ENCODE results near the gene LINGO4.

DNA sequence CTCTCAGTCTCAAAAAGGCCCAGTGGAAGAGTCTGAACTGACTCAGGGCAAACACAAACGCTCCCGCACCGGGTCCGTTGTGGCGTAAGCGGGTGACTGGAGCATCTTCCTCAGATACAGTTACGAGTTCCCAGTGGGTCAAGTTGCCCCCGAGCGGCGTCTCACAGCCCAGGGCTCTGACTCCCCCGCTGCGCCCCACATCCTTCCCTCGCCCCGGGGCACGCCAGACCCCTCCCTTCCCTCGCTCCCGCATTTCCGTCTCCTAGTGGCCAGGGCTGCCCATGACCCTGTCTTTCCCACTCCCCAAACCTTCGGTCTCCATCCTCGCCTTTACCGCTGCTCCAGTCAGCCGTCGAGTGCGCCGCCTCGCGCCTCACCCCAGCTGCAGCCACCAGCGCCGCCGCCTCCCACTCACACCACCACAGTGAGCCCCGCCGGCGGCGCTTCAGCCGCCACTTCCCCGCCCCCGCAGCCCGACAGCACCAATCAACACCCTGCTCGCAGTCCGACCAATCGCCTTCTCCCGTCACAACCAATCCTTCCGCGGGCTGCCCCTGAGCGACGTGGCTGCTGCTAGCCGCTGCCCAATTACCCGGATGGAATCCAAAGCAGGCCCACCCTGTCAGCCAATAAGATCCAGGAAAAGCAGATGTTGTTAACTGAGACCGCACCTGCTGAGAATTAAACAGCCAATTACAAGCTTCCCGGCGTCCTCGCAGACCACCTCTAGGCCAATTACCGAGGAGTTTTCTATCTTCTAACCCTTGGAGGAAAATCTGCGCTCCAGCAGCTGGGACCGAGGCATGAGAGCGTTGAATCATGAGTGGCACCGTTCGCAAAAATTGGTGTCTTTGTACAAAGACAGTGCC is 14.9 kb downstream of the LINGO4 start, which contains the start of gene TDRKH:
- TF ChIP-seq CREM (CRISPR knock-in tag; IDR thresholded peaks at IDR 0.05) (no peak; the same call in 1 of the 2 replicates), SP1 (CRISPR knock-in tag; conservative IDR thresholded peaks at IDR 0.05) (peak; percentile 88)
- TF ChIP-seq, protein P1, sequence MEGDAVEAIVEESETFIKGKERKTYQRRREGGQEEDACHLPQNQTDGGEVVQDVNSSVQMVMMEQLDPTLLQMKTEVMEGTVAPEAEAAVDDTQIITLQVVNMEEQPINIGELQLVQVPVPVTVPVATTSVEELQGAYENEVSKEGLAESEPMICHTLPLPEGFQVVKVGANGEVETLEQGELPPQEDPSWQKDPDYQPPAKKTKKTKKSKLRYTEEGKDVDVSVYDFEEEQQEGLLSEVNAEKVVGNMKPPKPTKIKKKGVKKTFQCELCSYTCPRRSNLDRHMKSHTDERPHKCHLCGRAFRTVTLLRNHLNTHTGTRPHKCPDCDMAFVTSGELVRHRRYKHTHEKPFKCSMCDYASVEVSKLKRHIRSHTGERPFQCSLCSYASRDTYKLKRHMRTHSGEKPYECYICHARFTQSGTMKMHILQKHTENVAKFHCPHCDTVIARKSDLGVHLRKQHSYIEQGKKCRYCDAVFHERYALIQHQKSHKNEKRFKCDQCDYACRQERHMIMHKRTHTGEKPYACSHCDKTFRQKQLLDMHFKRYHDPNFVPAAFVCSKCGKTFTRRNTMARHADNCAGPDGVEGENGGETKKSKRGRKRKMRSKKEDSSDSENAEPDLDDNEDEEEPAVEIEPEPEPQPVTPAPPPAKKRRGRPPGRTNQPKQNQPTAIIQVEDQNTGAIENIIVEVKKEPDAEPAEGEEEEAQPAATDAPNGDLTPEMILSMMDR (IDR thresholded peaks at IDR 0.05): no peak
